Left lung (tissue), 10 donors: ENCODE results near the gene SFSWAP. TPM values are rescaled to one million over a fixed set of nuclear protein-coding genes. Genes with fewer than 3 reads are reported as not detected.

Source experiments
- ATAC-seq: fragments of 200-7000 bp; cut with Tn5 transposase; one replicate; pipeline ENCODE4 v1.9.1; 2020; ENCODE audit warnings: moderate library complexity
- DNase-seq, 4 donors: peaks; one replicate each; pipeline ENCODE4 v3.0.0-alpha.2; 2013 to 2020
- H3K27ac ChIP-seq, 2 donors: fragments of 200-600 bp; sonication (generic) in 1 of 2; one replicate each; pipeline versions ENCODE4 v1.5.0 to v1.8.0; 2020 to 2021
- H3K27me3 ChIP-seq, 2 donors: fragments of 200-600 bp; sonication (generic) in 1 of 2; one replicate each; pipeline versions ENCODE4 v1.5.0 to v1.8.0; 2020 to 2021
- H3K36me3 ChIP-seq, 2 donors: fragments of 200-600 bp; sonication (generic) in 1 of 2; one replicate each; pipeline versions ENCODE4 v1.5.0 to v1.8.0; 2020 to 2021
- H3K4me1 ChIP-seq, 2 donors: fragments of 200-600 bp; one replicate each; pipeline ENCODE4 v1.8.0; 2021
- H3K4me3 ChIP-seq, 2 donors: fragments of 200-600 bp; sonication (generic) in 1 of 2; one replicate each; pipeline versions ENCODE4 v1.5.0 to v1.8.0; 2020 to 2021; ENCODE audit warnings: mild to moderate bottlenecking in 1 of 2
- H3K9me3 ChIP-seq, 2 donors: fragments of 200-600 bp; sonication (generic) in 1 of 2; one replicate each; pipeline versions ENCODE4 v1.5.0 to v1.8.0; 2020 to 2021
- CTCF ChIP-seq, 2 donors: fragments of 200-600 bp; sonication (generic) in 1 of 2; IDR thresholded peaks; one replicate each; pipeline versions ENCODE4 v1.5.0 to v1.8.0; 2021; ENCODE audit warnings: antibody characterized with exemption in 2 of 2
- intact Hi-C, 2 donors: fragments of 100-400 bp; cut with DNase I; formaldehyde crosslinking; loops; one replicate each; pipeline versions ENCODE4 v1.11.2 to v1.14.2; 2022
- polyA plus RNA-seq, 6 donors: library from polyadenylated mRNA; unstranded; fragments of 120-200 nt; gene quantifications; one replicate each; pipeline ENCODE4 v1.2.1, GENCODE V29; 2013; ENCODE audit not compliant: insufficient read length in 6 of 6
- total RNA-seq, 2 donors: library from RNA; stranded (reverse); fragmentation: NEBNext Ultra II Directional; extraction: Animal tissue kit (Norgen Biotek cat#: 25700); gene quantifications; one replicate each; pipeline ENCODE4 v1.2.1, GENCODE V29; 2021
- donor health status: DM: no; HTN: yes; CAD: no.
- donor health status: DM: no; HTN: no; CAD: no.

The SFSWAP gene
- total and polyA plus RNA-seq, 8 donors: 26.0 to 68.8 (median 50.8) TPM

DNA sequence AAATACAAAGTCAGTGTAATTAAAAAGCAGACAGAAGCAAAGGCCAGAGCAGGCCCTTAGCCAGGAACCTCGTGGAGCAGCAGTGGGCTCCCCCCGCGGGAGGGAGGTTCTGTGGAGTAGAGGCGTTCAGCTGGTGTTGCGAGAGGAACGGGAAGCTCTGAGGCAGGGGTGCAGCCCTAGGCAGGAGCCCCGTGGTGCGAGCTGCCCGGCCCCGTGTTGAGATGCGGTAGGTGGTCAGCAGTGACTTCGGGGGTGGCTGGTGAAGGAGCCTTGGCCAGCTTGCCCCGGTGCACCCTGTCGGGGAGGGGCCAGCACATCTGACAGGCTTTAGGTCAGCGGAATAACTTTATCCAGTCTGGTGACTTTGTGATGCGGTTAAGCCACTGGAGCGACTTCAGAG lies 46.2 kb downstream of the SFSWAP start:
- ATAC-seq (no peak), DNase-seq (no peak)
- no peaks in the 10 kb centered on the region for H3K4me1 ChIP-seq
- no peak for TF ChIP-seq CTCF (IDR thresholded peaks at IDR 0.05)
- H3K27ac ChIP-seq: no peak overlapping the region
- H3K27me3 ChIP-seq: no peaks in the 10 kb centered on the region
- intact Hi-C loops: no loop called here
- H3K4me3 ChIP-seq: no peak overlapping the region
- H3K9me3 ChIP-seq: no peaks in the 10 kb centered on the region
- peaks cover 5 to 95% of the 10 kb centered on the region in 2 donors for H3K36me3 ChIP-seq

DNA sequence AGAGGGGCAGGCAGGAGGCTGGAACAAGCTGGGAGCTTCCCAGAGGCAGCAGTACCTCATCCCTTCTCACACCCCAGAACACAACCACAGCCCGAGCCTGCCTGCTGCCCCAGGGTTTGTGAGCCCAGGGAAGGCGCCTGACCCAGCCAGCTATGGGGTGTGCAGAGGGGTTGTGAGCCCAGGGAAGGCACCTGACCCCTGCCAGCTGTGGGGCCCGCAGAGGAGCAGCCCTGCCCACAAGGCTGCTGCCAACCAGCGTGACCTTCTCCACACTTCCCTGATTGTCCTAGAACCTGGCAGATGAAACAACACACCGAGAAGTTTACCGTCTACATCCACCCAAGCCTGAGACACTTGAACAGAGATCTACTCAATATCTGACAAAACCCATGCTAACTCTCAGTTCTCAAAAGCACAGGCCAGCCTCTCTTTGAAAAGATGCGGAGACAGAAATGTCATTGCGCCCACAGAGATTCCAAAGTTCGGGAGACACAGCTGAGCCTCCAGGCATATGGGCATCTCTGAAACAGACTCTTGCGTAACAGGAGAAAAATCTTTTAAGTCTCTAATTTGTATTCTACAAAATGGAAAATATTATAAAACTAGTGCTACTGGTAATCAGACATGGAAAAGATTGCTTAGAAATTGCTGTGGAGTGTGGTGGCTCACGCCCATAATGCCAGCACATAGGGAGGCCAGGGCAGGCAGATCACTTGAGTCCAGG lies 47.3 kb downstream of the SFSWAP start:
- H3K27me3 ChIP-seq: no peaks in the 10 kb centered on the region
- no peaks in the 10 kb centered on the region for H3K4me1 ChIP-seq
- peaks cover 5 to 96% of the 10 kb centered on the region in 2 donors for H3K36me3 ChIP-seq
- DNase-seq (no peak), ATAC-seq (peak; percentile 8)
- H3K9me3 ChIP-seq: no peaks in the 10 kb centered on the region
- intact Hi-C loops: no loop called here
- no peak overlapping the region for H3K27ac ChIP-seq
- no peak for TF ChIP-seq CTCF (IDR thresholded peaks at IDR 0.05)
- no peak overlapping the region for H3K4me3 ChIP-seq

GRCh38 chr12:131759176-131759575 lies 48.3 kb downstream of the SFSWAP start:
- peak in 2 of 4 donors; percentile 15 to 33 for DNase-seq
- Histone ChIP-seq H3K27ac (no peak overlapping the region), H3K9me3 (no peaks in the 10 kb centered on the region), H3K4me3 (no peak overlapping the region), H3K36me3 (peaks cover 5 to 95% of the 10 kb centered on the region in 2 donors), H3K27me3 (no peaks in the 10 kb centered on the region), H3K4me1 (no peaks in the 10 kb centered on the region)
- ATAC-seq: peak; percentile 86
- intact Hi-C loops: no loop called here
- no peak for TF ChIP-seq CTCF (IDR thresholded peaks at IDR 0.05)

- peaks cover 5 to 95% of the 10 kb centered on the region in 2 donors for H3K36me3 ChIP-seq
- intact Hi-C loops: no loop called here
- no peak for TF ChIP-seq CTCF (IDR thresholded peaks at IDR 0.05)
- no peaks in the 10 kb centered on the region for H3K9me3 ChIP-seq
- ATAC-seq (no peak), DNase-seq (no peak)
- no peaks in the 10 kb centered on the region for H3K4me1 ChIP-seq
- no peaks in the 10 kb centered on the region for H3K27me3 ChIP-seq
- no peak overlapping the region for H3K4me3 ChIP-seq
- H3K27ac ChIP-seq: no peak overlapping the region
Measured at GRCh38 chr12:131761638-131762037, 50.7 kb downstream of the SFSWAP start.

- no peak for TF ChIP-seq CTCF (IDR thresholded peaks at IDR 0.05)
- Histone ChIP-seq H3K27ac (no peak overlapping the region), H3K9me3 (no peaks in the 10 kb centered on the region), H3K4me1 (no peaks in the 10 kb centered on the region), H3K27me3 (no peaks in the 10 kb centered on the region), H3K36me3 (peaks cover 5 to 96% of the 10 kb centered on the region in 2 donors), H3K4me3 (no peak overlapping the region)
- ATAC-seq (no peak), DNase-seq (no peak)
- intact Hi-C loops: no loop called here
Measured at GRCh38 chr12:131764738-131765137, 53.8 kb downstream of the SFSWAP start.
